CD4-positive, alpha-beta T cell treated with Interleukin-21 for 1 hour (primary cell): ENCODE data around the gene CDC7.

ENCODE experiments used
- DNase-seq: peaks from one replicate; pipeline ENCODE4 v3.0.0-alpha.2; 2020

The CDC7 gene

DNA sequence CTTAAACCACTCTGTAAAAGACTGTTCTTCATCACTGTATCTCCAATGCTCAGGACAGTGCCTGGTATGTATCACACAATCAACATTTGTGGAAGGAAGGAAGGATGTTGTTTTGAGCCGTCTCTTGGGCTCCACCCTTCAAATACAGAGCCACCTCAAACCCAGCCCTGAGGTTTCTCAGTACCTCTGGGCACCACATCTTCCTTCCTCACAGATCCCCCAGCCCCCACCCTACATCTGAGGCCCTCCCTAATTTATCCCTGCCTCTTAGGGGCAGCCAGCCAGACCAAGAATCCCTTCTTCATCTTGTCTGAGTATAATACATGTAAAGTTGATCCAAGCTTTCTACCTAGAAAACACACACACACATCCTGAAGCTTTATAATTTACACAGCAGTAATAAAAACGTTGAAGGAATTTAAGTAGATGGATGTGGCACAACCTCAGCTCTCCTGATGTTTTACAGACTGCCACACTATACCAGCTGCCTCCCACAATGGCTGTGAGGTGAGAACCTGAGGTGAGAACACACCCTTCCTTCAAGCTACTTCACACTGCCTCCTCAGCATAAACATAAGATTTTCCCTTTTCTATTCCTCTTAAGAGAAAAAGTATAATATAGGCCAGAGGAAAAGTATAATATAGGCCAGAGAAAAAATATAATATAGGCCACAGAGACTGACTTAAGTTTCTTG is 48.5 kb downstream of the CDC7 start:
- peak; percentile 58 for DNase-seq

DNA sequence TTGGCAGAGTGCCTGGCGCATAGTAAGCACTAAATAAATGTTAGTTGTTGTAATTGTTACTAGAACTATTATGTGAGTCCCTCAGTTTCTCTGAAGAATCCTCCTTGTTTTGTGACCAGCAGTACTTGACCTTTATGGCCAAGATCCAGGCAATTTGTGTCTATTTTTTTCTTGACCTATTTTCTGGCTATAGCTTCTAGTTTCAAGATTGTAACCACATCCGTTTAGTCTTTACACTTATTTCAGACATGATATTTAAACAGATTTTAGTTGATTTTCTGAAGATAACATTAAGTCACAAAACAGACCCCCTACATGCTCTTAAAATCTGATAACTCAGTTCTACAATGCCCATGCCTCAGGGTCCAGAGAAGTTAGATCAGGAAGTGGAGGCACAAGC is 50.3 kb downstream of the CDC7 start:
- peak; percentile 46 for DNase-seq

DNA sequence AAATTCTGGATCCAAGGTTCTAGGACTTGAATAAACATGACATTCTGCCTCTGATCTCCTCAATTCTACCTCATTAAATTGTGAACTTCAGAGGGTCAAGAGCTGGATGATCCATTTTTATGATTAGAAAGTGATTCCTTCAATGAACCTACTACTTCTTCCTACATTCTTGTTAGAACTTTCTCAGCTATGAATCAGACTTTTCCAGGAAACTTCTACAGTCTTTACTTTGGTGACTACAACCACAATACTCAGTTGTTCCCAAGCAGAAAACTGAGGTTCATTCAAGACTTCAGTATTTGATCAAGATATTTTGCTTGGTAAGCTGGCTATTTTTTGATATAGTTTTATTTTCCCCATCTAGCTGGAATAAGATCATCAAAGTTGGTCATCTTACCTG is 51.4 kb downstream of the CDC7 start:
- DNase-seq, result no peak

DNA sequence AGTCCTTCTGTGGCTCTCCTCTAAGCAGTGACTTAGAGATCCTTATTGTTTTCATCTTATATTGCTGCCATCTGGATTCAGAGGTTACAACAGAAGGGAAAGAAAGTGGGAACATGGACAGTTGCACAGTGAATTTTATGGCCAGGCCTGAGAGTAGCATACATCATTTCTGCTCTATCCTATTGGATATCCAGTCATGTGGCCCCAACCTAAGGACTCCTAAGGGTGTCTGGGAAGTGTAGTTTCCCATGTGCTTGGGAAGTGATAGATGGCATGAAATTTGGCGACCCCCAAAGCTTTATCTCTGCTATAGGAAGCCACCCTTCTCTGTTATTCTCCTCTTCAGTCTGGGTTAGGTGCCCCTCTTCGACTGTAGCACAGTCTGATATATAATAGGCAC is 51.9 kb downstream of the CDC7 start:
- no peak for DNase-seq

DNA sequence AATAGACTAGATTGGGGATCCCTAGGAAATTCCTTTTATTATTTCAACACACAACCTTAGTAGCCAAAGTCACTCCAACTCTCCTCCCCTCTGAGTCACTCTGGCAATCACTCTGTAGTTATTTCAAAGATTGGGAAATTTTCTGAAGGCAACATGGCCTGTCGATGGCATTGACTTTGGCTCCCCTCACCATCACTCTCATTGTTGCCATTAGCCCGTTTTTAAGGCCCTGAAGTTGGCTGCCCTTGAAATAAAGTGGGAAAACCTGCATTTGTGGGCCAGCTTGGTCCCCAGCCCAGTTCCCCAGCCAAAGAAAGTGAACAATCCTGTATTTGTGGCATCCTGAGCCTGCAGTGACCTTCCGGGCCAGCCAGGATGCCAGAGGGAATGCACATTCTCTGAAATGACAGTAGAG is 52.5 kb downstream of the CDC7 start:
- no peak for DNase-seq

DNA sequence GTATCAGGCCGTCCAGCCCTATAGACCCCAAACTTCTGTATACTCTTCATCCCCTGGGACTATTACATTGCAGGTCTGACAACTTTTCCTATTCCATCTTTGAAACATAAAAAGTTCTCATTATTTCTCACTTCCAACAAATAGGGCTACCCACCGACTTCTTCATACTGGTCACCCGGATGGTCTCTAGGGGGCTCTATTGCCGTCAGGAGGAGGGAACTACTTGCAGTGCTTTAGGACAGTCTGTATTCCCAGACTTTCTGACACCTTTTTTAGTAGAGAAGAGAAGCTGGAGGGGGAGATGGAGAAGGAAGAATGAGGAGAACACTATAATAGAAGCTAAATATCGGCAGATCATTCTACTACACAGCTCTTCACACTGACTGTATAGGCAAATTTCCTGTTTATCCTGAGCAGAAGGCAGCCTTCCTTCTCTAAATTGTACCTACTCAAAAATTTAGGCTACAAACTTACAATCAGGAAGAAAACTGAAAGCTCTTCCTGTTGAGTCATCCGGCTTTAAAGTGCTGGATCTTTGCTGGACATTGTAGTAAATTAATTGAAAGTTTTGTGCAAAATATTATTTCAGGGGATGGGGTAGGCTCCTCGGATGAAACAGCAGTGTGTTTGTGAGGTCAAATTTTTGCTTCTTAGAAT is 54.6 kb downstream of the CDC7 start:
- DNase-seq, result no peak

DNA sequence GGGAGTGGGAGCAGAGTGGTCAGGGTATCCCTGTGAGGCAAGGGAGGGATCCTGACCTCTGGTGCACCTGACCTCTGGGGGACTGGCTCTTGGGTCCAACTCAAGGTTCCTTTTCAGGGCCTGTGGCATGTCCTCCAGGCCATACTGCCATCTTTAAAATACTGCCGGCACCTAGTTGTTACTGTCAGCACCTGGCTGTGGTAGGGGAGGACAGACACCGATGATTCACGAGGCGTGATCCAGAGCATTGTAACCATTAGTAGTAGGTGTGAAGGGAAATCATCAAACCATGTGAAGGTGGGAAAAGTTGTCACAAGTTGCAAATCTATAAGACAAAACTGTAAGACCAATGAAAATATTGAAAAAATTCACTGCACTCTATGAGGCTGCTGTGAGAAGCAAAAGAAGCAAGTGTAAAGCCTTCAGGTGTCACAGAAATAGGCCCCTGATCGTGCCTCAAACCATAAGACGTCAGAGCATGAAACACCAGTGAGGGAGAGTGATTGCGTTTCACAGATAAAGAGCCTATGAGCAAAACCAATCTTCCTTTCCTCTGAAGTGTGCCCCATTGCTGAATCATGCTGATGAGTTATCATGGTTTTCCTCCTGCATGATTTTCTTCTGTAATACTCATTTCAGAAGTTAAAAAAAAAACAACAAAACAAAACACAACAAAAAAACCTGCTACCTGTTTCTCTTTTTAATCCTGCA is 55.3 kb downstream of the CDC7 start:
- peak; percentile 82 for DNase-seq

DNA sequence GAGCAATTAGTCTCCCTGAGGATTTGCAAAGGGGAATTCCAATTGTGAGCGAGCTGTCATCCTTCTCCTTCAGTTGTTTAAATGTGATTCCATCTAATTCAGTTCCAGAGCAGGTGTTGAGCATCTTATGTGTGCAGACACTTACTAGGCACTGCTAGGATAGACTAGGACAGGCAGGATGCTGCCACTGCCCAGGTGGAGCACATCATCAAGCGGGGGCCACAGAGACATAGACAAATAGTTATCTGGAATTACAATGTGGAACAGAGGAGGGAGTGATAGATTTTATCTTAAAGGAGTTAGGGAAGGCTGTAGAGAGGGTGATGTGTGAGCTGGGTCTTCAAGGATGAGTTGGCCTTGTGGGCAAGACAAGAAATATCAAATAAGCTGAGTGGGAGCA is 55.9 kb downstream of the CDC7 start:
- no peak for DNase-seq

DNA sequence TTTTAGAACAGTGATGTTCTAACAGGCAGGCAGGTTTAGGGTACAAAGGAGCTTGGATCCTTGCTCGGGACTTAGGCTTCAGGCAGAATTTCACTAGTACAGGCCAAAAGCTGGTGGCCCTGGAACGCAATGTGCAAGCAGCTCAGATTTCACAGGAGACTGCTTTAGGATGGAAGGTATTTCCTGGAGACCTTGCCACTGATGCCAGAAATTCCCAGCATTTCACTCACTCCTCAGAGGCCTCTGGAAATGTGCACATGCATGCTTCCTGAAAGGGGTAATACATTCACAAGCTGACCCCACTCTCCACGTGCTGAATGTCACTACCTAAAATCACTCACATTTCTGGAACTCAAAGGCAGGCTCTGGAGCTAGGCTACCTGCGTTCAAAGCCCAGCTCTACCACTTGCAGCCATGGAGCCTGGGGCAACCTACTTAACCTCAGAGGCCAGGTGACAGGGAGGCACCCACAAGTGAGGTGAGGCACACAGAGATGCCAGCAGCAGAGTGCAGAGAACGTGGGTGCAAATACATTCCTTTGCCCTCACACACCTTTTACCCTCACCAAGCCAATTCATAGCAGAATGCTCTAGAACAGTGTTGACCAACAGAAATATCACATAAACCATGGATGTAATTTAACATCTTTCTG is 56.5 kb downstream of the CDC7 start:
- DNase-seq, result no peak

DNA sequence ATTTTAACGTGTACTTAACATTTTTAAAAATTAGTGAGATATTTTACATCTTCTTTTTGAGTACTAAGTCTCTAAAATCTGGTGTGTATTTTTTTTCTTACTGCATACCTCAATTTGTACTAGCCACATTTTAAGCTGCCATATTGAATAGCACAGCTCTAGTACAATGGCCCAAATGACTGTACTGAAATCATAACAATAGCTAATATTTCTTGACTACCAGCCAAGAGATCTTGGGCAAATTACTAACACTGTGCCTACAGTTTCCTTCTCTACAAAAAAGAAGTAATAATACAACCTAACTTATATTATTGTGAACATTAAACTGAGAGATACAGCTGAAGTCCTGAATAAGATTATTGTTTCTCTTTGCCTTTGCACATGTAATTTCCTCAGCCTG is 57.2 kb downstream of the CDC7 start:
- no peak for DNase-seq

DNA sequence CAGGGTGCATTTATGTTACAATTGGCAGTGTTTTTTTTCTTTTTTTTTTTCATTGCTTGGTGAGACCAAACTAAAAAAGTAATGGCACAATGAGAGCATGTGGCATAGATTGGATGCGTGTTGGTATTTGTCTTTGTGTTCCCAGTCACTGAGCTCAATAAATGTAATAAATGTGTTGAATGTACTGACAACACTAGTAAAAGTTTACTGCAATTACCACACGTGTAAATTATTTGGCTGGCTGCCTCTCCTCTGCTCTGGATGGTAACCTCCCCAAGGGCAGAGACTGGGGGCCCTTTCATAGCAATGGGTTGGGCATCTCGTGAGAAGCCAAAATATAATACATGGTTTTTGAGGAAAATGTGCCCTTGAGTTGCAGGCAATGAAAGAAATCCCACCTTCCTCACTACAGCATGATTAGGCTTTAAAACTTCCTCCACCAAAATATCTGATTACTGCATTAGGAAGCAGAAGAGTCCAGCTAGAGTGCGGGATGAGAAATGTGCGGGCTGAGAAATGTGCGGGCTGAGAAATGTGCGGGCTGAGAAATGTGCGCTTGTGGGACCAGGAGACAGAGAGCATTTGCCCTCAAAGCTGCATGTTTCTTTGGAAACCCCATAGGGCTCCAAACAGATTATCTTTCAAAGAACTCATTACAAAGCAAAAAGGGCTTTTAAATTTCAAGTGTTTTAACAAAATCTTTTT is 58.5 kb downstream of the CDC7 start:
- DNase-seq, result no peak

DNA sequence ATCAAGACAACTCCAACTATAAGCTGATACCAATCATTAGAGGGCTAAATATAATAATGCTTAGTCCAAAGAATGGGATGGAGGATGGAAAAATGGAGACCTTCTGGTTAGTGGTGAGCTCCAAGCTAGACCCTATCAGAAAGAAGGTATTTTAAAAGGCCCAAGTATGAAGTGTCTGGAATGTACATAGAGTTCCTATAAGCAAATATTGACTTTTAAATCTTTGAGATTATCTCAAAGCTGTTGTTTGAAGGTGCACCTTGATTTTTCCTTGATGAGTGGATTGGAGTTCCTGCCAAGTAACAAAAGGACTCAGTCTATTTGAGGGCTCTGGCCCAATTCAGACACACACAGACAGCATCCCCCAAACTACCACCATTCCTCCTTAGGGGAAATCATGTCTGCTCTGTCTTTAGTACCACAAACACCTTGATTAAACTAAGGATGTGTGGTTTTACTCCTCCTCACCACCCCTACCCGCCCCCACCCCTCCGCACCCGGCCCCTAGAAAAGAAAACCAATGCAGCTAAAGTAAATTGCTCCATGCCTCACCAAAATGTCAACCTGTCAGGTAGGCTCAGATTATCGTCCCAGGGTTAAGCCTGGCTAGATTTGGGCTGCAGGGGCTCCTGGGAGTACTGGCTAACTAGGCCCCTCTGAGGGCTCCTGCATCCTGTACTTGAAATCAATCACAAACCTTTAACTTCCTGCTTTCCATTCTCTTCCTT is 59.4 kb downstream of the CDC7 start:
- peak; percentile 34 for DNase-seq

DNA sequence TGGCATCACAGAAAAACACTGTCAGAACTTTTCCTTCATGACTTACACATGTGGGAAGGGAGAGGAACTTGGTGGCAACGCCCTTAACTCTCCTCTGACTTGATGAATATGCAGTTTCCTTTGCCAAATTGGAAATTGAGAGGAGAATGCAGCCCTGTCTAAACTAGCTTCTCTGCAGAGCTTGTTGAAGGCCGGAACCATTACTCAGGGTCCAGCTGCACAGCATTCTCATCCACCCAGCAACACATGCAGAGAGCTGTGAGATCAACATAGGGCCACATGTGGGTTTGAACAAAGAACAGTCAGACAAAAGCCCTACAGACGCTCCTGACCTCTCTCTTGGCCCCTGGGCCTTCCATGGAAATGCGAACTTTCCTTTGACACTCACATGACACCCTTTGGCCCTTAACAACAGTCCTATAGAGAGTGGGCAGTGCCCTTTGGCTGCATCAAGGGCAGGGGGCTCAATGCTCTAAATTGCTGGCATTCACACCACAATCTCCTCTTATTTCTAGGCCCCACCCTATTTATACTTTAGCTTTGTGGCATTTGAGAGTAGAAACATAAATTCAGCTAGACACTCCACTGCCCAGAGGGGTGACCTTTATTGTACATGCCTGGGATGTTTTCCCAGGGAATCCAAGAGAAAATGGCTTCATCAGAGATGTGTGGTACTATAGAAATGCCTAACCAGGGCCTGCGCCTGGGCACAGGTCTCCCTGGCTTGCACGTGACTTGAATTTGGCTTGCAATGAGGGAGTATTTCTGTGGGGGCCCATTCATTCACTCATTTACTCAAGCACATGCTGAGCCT is 64.4 kb downstream of the CDC7 start:
- no peak for DNase-seq

DNA sequence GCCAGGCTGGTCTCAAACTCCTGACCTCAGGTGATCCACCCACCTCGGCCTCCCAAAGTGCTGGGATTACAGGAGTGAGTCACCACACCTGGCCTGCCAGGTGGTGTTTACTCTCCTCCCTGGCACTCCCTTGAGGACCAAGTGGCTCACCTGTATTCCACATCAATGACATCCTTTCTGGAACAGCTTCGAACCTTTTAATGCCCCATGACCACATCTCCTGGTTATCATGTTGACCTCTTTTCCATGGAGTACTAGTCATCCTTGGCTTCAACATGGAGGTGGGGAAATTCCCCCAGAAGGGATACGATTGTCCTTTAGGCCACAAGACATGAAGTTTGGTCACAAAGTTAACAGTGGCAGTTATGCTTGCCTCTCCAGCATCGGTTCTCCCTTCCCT is 66.9 kb downstream of the CDC7 start:
- DNase-seq, result no peak

DNA sequence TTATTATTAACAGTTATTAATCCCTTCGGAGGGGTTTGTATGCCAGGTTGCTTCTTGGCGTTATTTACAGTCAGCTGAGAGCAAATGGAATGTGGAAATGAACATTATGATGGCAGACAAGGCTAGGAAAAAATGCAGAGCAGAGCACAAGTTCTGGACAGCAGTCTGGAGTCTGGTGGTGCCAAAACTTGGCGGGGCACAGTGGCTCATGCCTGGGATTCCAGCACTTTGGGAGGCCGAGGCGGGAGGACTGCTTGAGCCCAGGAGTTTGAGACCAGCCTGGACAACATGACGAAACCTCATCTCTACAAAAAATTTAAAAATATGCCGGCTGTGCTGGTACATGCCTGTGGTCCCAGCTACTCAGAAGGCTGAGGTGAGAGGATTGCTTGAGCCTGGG is 67.6 kb downstream of the CDC7 start:
- DNase-seq, result no peak

DNA sequence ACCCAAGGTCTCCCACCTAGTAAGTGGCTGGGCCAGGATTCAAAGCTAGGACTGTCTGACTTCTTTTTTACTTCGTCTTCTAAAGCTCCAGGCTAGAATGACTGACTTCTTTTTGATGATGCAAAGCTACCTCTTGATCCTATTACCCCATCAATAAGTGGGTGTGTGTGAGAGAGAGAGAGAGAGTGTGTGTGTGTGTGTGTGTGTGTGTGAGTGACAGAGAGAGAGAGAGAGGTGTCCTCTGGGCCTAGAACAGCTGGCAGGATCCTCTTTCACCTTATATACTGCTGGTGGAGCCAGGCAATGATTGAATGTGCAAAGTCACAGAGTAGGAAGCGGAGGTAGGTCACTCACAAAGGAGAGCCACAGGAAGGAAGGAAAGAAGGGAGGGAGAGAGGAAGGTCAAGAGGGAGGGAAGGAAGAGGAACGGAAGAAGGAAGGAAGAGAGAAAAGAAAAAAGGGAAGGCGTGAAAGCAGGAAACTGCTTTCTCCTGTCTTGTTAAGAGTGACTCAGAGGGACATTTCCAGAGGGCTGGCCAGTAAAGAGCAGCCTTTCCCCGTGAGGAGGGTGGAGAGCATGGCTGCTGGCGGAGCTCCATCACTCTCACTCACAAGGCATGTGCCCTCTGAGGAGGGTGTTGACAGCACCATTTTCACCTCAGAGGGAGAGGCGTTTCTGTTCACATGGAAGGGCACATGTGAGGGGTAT is 68.9 kb downstream of the CDC7 start:
- DNase-seq, result peak; percentile 24

DNA sequence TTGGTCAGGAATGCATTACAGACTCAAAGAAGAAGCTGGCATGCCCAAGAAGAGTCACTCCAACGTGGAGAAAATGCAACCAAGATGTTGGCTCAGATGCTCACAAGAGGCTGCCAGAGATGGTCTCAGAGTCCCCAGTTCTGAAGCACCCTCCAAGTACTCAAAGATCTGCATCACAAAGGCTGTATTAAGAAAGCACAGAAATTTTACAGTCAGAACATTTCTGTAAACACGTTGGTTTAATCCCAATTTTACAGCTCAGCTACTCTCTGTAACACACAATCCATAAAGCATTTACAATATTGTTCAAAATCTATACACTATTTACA is 69.4 kb downstream of the CDC7 start:
- no peak for DNase-seq

DNA sequence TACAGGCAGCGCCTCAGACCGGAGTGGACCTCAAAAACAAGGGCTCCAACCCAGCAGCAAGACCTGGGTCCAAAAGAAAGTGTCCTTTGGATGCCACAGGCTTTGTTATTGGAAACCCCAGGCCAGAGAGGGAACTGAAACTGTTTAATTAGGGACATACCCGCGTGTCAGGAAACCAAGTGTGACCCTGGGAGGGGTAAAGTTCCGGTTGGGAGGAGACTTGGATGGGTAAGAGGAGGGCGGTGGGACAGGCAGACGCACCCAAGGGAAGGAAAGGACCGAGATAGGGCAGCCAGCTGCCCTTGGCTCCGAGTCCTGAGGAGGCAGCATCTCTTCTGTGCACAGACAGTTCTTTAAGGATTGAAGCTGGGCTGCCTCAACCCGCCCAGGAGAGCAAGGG is 71.4 kb downstream of the CDC7 start:
- DNase-seq, result peak; percentile 29
